LNCaP clone FGC (cell line): Measurements from ENCODE around the gene SIGLEC1.

Source experiments
- DNase-seq: peaks from one replicate; pipeline ENCODE4 v3.0.0-alpha.2; 2011; ENCODE audit warnings: low read depth
- H3K4me3 ChIP-seq: 2 replicates; pipeline ENCODE4 v1.5.1; 2011; ENCODE audit warnings: mild to moderate bottlenecking, low read depth, low read length, control low read depth
- TF ChIP-seq, protein P1 (sequence below): IDR thresholded peaks from 2 replicates; pipeline ENCODE4 v1.5.1; 2012; ENCODE audit warnings: mild to moderate bottlenecking; ENCODE audit not compliant: control insufficient read depth, insufficient read depth; ENCODE audit errors: extremely low read depth

The SIGLEC1 gene

DNA sequence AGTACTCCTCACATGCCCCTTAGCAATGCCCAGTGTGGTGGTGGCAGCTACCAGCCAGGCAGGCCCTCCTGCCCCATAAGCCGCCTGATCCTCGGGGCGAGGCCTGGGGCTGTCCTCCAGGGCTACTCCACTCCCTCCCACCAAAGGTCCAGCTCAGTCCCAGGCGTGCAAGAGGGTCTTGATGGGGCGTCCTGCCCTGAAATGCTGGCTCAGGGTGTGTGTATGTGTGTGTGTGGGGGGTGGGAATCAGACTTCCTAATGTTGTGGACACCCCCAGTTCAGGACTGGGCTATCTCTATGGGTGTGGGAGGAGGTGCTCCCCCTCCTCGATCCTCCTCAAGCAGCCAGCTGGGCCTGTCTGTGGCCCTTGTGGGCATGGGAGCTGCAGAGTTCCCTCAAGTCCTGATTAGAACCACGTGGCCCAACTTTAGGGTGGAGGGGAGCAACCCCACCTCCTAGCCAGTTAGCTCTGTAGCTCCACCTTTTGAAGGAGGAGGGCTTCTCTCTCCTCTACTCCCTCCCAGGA lies 27.6 kb upstream of the SIGLEC1 start:
- no peak for DNase-seq
- H3K4me3 ChIP-seq: no peak overlapping the region

DNA sequence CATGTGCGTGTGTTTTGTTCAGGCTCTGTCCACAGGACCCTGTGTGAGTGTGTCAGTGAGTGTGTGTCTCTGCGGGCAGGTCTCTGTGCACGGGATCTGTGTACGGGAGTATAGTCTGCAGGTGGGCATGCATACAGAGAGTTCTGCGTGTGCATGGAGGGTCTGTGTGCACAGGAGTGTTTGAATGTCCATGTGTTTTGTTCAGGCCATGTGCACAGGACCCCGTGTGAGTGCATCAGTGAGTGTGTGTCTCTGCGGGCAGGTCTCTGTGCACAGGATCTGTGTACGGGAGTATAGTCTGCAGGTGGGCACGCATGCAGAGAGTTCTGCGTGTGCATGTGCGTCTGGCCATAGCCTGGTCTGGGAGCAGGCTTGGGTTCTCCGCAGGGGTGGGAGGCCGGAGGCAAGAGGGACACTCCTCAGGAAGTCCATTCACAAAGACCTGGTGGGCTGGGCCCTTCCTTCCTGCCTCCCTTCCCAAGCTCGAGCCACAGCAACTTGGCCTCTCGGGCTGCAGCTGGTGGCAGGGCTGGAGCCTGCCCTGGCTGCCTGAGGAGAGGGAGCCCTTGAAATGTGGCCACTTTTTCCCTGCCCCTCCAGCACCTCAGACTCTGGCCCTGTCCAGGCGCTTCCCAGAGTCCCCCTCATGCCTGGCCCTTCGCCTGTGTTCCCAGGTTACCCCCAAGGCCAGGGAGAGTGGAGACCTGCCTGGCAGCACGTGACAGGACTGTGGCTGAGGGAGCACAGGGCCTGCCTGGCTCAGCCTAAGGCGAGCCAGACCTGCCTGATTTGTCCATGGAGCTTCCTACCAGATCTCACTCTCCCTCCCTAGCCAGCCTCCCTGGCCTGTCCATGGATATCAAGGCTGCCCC lies 26.9 kb upstream of the SIGLEC1 start:
- no peak for DNase-seq
- no peak overlapping the region for H3K4me3 ChIP-seq
- TF ChIP-seq, protein P1, sequence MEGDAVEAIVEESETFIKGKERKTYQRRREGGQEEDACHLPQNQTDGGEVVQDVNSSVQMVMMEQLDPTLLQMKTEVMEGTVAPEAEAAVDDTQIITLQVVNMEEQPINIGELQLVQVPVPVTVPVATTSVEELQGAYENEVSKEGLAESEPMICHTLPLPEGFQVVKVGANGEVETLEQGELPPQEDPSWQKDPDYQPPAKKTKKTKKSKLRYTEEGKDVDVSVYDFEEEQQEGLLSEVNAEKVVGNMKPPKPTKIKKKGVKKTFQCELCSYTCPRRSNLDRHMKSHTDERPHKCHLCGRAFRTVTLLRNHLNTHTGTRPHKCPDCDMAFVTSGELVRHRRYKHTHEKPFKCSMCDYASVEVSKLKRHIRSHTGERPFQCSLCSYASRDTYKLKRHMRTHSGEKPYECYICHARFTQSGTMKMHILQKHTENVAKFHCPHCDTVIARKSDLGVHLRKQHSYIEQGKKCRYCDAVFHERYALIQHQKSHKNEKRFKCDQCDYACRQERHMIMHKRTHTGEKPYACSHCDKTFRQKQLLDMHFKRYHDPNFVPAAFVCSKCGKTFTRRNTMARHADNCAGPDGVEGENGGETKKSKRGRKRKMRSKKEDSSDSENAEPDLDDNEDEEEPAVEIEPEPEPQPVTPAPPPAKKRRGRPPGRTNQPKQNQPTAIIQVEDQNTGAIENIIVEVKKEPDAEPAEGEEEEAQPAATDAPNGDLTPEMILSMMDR: no peak

More for the DNA sequence above, 27.6 kb upstream of the SIGLEC1 start:
- TF ChIP-seq, protein P1: no peak

DNA sequence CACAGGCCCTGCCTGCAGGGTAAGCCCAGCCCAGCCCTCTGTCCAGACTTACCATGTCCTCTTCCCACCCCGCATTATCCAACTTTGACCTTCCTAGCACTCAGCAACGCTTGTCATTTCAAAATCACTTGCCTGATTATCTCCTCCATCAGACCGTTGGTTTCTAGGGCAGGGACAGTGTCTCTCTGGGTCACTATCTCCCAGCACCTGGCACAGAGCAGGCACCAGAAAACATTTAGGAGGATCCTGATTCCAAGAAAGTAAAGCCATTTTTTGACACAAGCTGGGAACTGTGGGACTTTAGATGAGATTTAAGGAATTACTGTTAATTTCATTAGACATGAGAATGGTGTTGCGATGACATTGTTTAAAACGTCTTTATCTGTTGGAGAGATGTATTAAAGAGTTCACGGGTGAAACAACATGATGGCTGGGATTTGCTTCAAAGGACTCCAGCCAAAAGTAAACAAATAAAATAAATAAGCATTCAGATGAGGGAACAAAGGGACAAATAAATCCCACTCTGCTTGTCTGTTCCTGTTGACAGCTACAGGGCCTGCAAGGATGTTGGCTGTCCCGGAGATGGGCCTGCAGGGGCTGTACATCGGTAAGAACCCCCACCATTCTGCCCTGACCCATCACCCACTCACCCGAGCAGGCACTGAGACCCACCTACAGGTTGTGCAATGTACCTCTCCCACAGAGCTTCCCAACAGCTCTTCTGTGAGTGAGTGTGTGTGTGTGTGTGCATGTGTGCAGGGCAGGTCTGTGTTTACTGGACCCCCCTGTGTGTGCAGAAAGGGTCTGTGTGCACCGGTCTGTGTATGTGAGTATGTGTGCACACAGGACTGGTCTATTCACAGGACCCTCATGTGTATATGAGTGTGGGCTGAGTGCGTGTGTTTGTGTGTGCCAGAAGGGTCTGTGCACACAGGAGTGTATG lies 26.0 kb upstream of the SIGLEC1 start:
- H3K4me3 ChIP-seq: no peak overlapping the region
- DNase-seq: no peak
- TF ChIP-seq, protein P1: no peak

DNA sequence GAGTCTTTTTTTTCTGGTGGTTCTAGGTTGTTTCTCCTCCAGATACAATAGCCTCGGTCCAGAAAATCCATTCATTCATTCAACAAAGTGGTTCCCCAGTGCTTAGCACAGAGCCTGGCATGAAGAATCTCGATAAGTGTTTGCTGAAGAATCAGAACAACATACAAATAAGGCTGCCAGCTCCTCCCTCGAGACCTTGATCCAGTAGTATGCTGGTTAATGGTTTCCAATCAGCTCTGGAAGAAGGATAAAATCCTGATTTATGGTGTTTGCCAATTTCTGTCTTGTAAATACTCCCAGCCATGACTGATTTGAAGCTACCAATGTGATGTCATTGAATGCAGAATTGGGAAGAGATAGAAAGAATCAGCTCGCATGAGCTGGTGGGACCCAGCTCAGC lies 23.4 kb upstream of the SIGLEC1 start:
- DNase-seq: no peak
- TF ChIP-seq, protein P1: no peak
- H3K4me3 ChIP-seq: no peak overlapping the region

DNA sequence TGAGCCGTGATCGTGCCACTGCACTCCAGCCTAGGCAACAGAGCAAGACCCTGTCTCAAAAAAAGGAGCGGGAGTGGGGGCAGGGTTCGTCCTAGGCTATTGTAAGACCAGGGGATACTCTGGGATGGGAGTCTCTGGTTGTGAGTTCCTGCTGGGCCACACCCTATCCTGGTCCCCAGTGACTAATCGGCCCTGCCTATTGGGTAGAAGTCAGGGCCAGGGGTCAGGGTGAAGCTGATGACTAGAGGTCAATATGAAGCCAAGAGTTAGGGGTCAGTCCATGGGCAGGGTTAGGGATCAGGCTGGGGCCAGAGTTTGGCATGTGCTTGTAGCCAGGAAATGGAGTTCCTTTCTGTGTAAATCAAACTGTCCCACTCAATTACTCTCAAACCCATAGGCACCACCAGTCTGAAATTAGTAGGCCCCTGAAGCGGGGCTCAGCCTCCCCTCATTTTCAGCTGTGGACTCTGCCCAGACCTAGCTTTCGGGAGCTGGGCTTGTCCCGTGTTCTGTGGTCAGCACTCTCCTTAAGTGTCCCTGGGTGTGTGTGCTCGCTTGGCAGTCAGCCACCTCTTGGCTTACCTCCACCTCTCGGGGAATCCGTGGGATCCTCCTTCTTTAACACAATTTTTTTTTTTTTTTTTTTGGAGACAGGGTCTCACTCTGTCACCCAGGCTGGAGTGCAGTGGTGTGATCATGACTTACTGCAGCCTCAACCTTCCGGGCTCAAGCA lies 21.9 kb upstream of the SIGLEC1 start:
- no peak overlapping the region for H3K4me3 ChIP-seq
- TF ChIP-seq, protein P1: no peak
- DNase-seq: no peak
